Stomach (tissue), 9 donors: ENCODE results near the gene AUTS2. TPM values are rescaled to one million over a fixed set of nuclear protein-coding genes. Genes with fewer than 3 reads are reported as not detected.

Experiments used
- DNase-seq, 2 donors: peaks; one replicate each; pipeline versions ENCODE4 v3.0.0 to v3.0.0-alpha.2; 2013 to 2019
- H3K27ac ChIP-seq, 5 donors: fragments of 200-600 bp in 4 of 5; sonication (generic) in 4 of 5; one replicate each; pipeline ENCODE4 v1.5.1; 2013 to 2019; ENCODE audit warnings: mild to moderate bottlenecking in 1 of 5, moderate library complexity in 1 of 5
- H3K27me3 ChIP-seq, 3 donors: fragments of 200-600 bp; sonication (generic); one replicate each; pipeline ENCODE4 v1.5.1; 2017 to 2019; ENCODE audit warnings: mixed run types in 1 of 3
- H3K36me3 ChIP-seq, 4 donors: fragments of 200-600 bp; sonication (generic); 1 replicate in 3 of 4; 2 replicates in 1 of 4; pipeline ENCODE4 v1.5.1; 2016 to 2019
- H3K4me1 ChIP-seq, 4 donors: fragments of 200-600 bp; sonication (generic); one replicate each; pipeline ENCODE4 v1.5.1; 2016 to 2019
- H3K4me3 ChIP-seq, 4 donors: fragments of 200-600 bp; sonication (generic) in 3 of 4; one replicate each; pipeline ENCODE4 v1.5.1; 2016 to 2019; ENCODE audit warnings: mild to moderate bottlenecking in 1 of 4
- H3K9me3 ChIP-seq, 4 donors: fragments of 200-600 bp; sonication (generic); one replicate each; pipeline ENCODE4 v1.5.1; 2016 to 2019
- CTCF ChIP-seq, 7 experiments: fragments of 450-650 bp in 4 of 7; fragments of 200-600 bp in 3 of 7; sonication (generic) in 3 of 7; IDR thresholded peaks; one replicate each; pipeline ENCODE4 v1.5.1; 2016 to 2019; ENCODE audit warnings: antibody characterized with exemption in 7 of 7, control low read depth in 2 of 7, mild to moderate bottlenecking in 1 of 7
- EP300 ChIP-seq: sonication (generic); formaldehyde crosslinking; IDR thresholded peaks from one replicate; pipeline ENCODE4 v1.6.1; 2017; ENCODE audit warnings: antibody characterized with exemption
- POLR2A ChIP-seq, 4 donors: fragments of 450-650 bp; IDR thresholded peaks; one replicate each; pipeline ENCODE4 v1.6.1; 2016; ENCODE audit warnings: antibody characterized with exemption in 4 of 4, control low read depth in 2 of 4, mild to moderate bottlenecking in 1 of 4, moderate library complexity in 1 of 4
- POLR2AphosphoS5 ChIP-seq, 3 donors: sonication (generic); formaldehyde crosslinking; IDR thresholded peaks; one replicate each; pipeline ENCODE4 v1.6.1; 2016; ENCODE audit warnings: antibody characterized with exemption in 3 of 3
- WGBS, 5 donors: extraction: QIAGEN DNeasy Blood & Tissue Kit in 3 of 5; methylation state at CpG; one replicate each; pipeline versions ENCODE4 v1.1.5 to v1.1.7; 2013 to 2018; 5-methylcytosine and 5-hydroxymethylcytosine counted together
- intact Hi-C: fragments of 100-400 bp; cut with DNase I; formaldehyde crosslinking; loops from one replicate; pipeline ENCODE4 v1.15.1; 2023; ENCODE audit warnings: low total_unique reads
- polyA plus RNA-seq, 3 donors: library from polyadenylated mRNA; stranded (reverse); fragments of 200-250 nt; gene quantifications; one replicate each; pipeline ENCODE4 v1.2.3, GENCODE V29; 2013
- total RNA-seq, 5 donors: library from RNA; depleted of rRNA; stranded (reverse); fragments of >200 nt; gene quantifications; one replicate each; pipeline versions ENCODE4 v1.1.0 to v1.2.3, GENCODE V29; 2014 to 2016
- donor health status: healthy with polysubstance abuse.
- donor health status: Bipolar disorder and iron deficiency.
- donor health status: healthy.

Gene AUTS2
- total and polyA plus RNA-seq, 8 donors, result 3.8 to 90.3 (median 38.1) TPM

GRCh38 chr7:70285854-70286253, 687.6 kb downstream of the AUTS2 start:
- intact Hi-C loops, result no loop called here
- Histone ChIP-seq H3K9me3 (no peaks in the 10 kb centered on the region), H3K4me3 (no peak overlapping the region), H3K27me3 (no peaks in the 10 kb centered on the region), H3K27ac (no peak overlapping the region), H3K36me3 (no peaks in the 10 kb centered on the region), H3K4me1 (no peaks in the 10 kb centered on the region)
- WGBS, 5 donors, result 86 to 95% (median 90%) methylated on average over 3 of the region's 3 CpGs
- DNase-seq, result no peak
- TF ChIP-seq CTCF (IDR thresholded peaks at IDR 0.05) (no peak), POLR2AphosphoS5 (IDR thresholded peaks at IDR 0.05) (no peak), EP300 (no peak), POLR2A (IDR thresholded peaks at IDR 0.05) (no peak)

GRCh38 chr7:70288781-70289456, 690.6 kb downstream of the AUTS2 start:
- no peak overlapping the region for H3K4me3 ChIP-seq
- no peaks in the 10 kb centered on the region for H3K27me3 ChIP-seq
- intact Hi-C loops, result no loop called here
- H3K4me1 ChIP-seq, result no peaks in the 10 kb centered on the region
- DNase-seq, result no peak
- no peak for TF ChIP-seq CTCF (IDR thresholded peaks at IDR 0.05)
- no peak for TF ChIP-seq POLR2A (IDR thresholded peaks at IDR 0.05)
- no peak for TF ChIP-seq EP300
- TF ChIP-seq POLR2AphosphoS5 (IDR thresholded peaks at IDR 0.05), result no peak
- no peaks in the 10 kb centered on the region for H3K9me3 ChIP-seq
- no peaks in the 10 kb centered on the region for H3K36me3 ChIP-seq
- WGBS, 5 donors, result 88 to 92% (median 89%) methylated on average over 5 of the region's 5 CpGs
- no peak overlapping the region for H3K27ac ChIP-seq

- H3K36me3 ChIP-seq, result no peaks in the 10 kb centered on the region
- H3K9me3 ChIP-seq, result no peaks in the 10 kb centered on the region
- H3K27me3 ChIP-seq, result no peaks in the 10 kb centered on the region
- H3K4me1 ChIP-seq, result no peaks in the 10 kb centered on the region
- DNase-seq, result no peak
- TF ChIP-seq POLR2AphosphoS5 (IDR thresholded peaks at IDR 0.05), result no peak
- TF ChIP-seq POLR2A (IDR thresholded peaks at IDR 0.05), result no peak
- TF ChIP-seq EP300, result no peak
- TF ChIP-seq CTCF (IDR thresholded peaks at IDR 0.05), result no peak
- WGBS, 5 donors, result 30 to 72% (median 47%) methylated on average over 5 of the region's 5 CpGs
- intact Hi-C loops, result no loop called here
- no peak overlapping the region for H3K27ac ChIP-seq
- no peak overlapping the region for H3K4me3 ChIP-seq
Measured at GRCh38 chr7:70292716-70293115, 694.4 kb downstream of the AUTS2 start.

GRCh38 chr7:70294211-70294911, 696.1 kb downstream of the AUTS2 start:
- H3K4me1 ChIP-seq, result no peaks in the 10 kb centered on the region
- H3K27ac ChIP-seq, result no peak overlapping the region
- intact Hi-C loops, result no loop called here
- H3K36me3 ChIP-seq, result no peaks in the 10 kb centered on the region
- H3K9me3 ChIP-seq, result no peaks in the 10 kb centered on the region
- WGBS, 5 donors, result 78 to 93% (median 86%) methylated on average over 9 of the region's 9 CpGs
- H3K4me3 ChIP-seq, result no peak overlapping the region
- no peak for DNase-seq
- no peaks in the 10 kb centered on the region for H3K27me3 ChIP-seq
- TF ChIP-seq EP300 (no peak), POLR2A (IDR thresholded peaks at IDR 0.05) (no peak), CTCF (IDR thresholded peaks at IDR 0.05) (no peak), POLR2AphosphoS5 (IDR thresholded peaks at IDR 0.05) (no peak)
